Lower lobe of right lung (tissue), 2 donors: ENCODE data around the gene DRC1. TPM values are rescaled to one million over a fixed set of nuclear protein-coding genes. Genes with fewer than 3 reads are reported as not detected.

ENCODE experiments used
- ATAC-seq, 2 donors: fragments of 200-7000 bp; cut with Tn5 transposase; one replicate each; pipeline ENCODE4 v1.9.1; 2020 to 2022; ENCODE audit warnings: mild to moderate bottlenecking in 2 of 2, moderate library complexity in 2 of 2
- DNase-seq: peaks from one replicate; pipeline ENCODE4 v3.0.0-alpha.2; 2020
- H3K27ac ChIP-seq: fragments of 200-600 bp; one replicate; pipeline ENCODE4 v1.8.0; 2022
- H3K27me3 ChIP-seq: fragments of 200-600 bp; one replicate; pipeline ENCODE4 v1.8.0; 2022; ENCODE audit warnings: low read depth
- H3K36me3 ChIP-seq: fragments of 200-600 bp; one replicate; pipeline ENCODE4 v1.8.0; 2022; ENCODE audit warnings: mild to moderate bottlenecking
- H3K4me1 ChIP-seq: fragments of 200-600 bp; one replicate; pipeline ENCODE4 v1.8.0; 2022
- H3K4me3 ChIP-seq: fragments of 200-600 bp; one replicate; pipeline ENCODE4 v1.8.0; 2022; ENCODE audit warnings: mild to moderate bottlenecking
- H3K9me3 ChIP-seq: fragments of 200-600 bp; one replicate; pipeline ENCODE4 v1.8.0; 2022
- CTCF ChIP-seq: fragments of 200-600 bp; IDR thresholded peaks from one replicate; pipeline ENCODE4 v1.8.0; 2022; ENCODE audit warnings: antibody characterized with exemption, mild to moderate bottlenecking
- intact Hi-C: fragments of 100-400 bp; cut with DNase I; formaldehyde crosslinking; loops from one replicate; pipeline ENCODE4 v1.11.0; 2022
- total RNA-seq: library from RNA; stranded (reverse); fragmentation: NEBNext Ultra II Directional; extraction: Animal tissue kit (Norgen Biotek cat#: 25700); gene quantifications from one replicate; pipeline ENCODE4 v1.2.1, GENCODE V29; 2021
- donor health status: DM: no; HTN: yes; CAD: no; lungs with severe emphysema.

Gene DRC1
- total RNA-seq, 1 donor from 2014 or later, result 6.8 TPM

GRCh38 chr2:26451700-26452099 is 50.0 kb downstream of the DRC1 start:
- Histone ChIP-seq H3K4me1 (no peaks in the 10 kb centered on the region), H3K4me3 (no peak overlapping the region), H3K36me3 (no peaks in the 10 kb centered on the region), H3K9me3 (no peaks in the 10 kb centered on the region), H3K27me3 (no peaks in the 10 kb centered on the region), H3K27ac (no peak overlapping the region)
- TF ChIP-seq CTCF, result no peak
- intact Hi-C loops, result no loop called here
- DNase-seq (no peak), ATAC-seq (no peak)

- Histone ChIP-seq H3K4me3 (no peak overlapping the region), H3K27me3 (no peaks in the 10 kb centered on the region), H3K9me3 (no peaks in the 10 kb centered on the region), H3K4me1 (no peaks in the 10 kb centered on the region), H3K27ac (no peak overlapping the region), H3K36me3 (no peaks in the 10 kb centered on the region)
- intact Hi-C loops, result no loop called here
- ATAC-seq (no peak), DNase-seq (no peak)
- TF ChIP-seq CTCF, result no peak
Measured at GRCh38 chr2:26453421-26454329, 52.0 kb downstream of the DRC1 start.

- Histone ChIP-seq H3K36me3 (no peaks in the 10 kb centered on the region), H3K4me3 (no peak overlapping the region), H3K9me3 (no peaks in the 10 kb centered on the region), H3K27ac (no peak overlapping the region), H3K27me3 (no peaks in the 10 kb centered on the region), H3K4me1 (no peaks in the 10 kb centered on the region)
- intact Hi-C loops, result no loop called here
- TF ChIP-seq CTCF, result no peak
- DNase-seq (no peak), ATAC-seq (no peak)
Measured at GRCh38 chr2:26454561-26455001, 52.9 kb downstream of the DRC1 start.

GRCh38 chr2:26455037-26455669 is 53.4 kb downstream of the DRC1 start:
- DNase-seq, result peak; percentile 41

More at GRCh38 chr2:26455037-26455669, 53.4 kb downstream of the DRC1 start:
- ATAC-seq, result peak in 1 of 2 donors; percentile 30
- no peaks in the 10 kb centered on the region for H3K4me1 ChIP-seq
- H3K36me3 ChIP-seq, result no peaks in the 10 kb centered on the region
- H3K27ac ChIP-seq, result no peak overlapping the region
- intact Hi-C loops, result no loop called here
- H3K4me3 ChIP-seq, result no peak overlapping the region
- no peaks in the 10 kb centered on the region for H3K27me3 ChIP-seq
- no peak for TF ChIP-seq CTCF
- no peaks in the 10 kb centered on the region for H3K9me3 ChIP-seq
